Sigmoid colon (tissue), 4 donors: Measurements from ENCODE around the gene HOXC9.

Experiments used
- CTCF ChIP-seq, 4 experiments: fragments of 450-650 bp in 3 of 4; fragments of 200-600 bp in 1 of 4; IDR thresholded peaks; one replicate each; pipeline ENCODE4 v1.5.1; 2016 to 2019; ENCODE audit warnings: antibody characterized with exemption in 4 of 4, mild to moderate bottlenecking in 3 of 4, moderate library complexity in 2 of 4
- EP300 ChIP-seq, 4 donors: sonication (generic); formaldehyde crosslinking; IDR thresholded peaks; one replicate each; pipeline ENCODE4 v1.6.1; 2017; ENCODE audit warnings: antibody characterized with exemption in 4 of 4
- POLR2A ChIP-seq, 2 donors: fragments of 450-650 bp; IDR thresholded peaks; one replicate each; pipeline ENCODE4 v1.6.1; 2016; ENCODE audit warnings: antibody characterized with exemption in 2 of 2, mild to moderate bottlenecking in 2 of 2, moderate library complexity in 2 of 2

GRCh38 chr12:53968214-53969127 lies 31.5 kb upstream of the HOXC9 start:
- no peak for TF ChIP-seq POLR2A (IDR thresholded peaks at IDR 0.05)
- TF ChIP-seq CTCF (IDR thresholded peaks at IDR 0.05): no peak
- no peak for TF ChIP-seq EP300 (IDR thresholded peaks at IDR 0.05)
